ENCODE results near the gene SH3PXD2B.
"Not testable (repeated sequence)": the region's sequence is repeated elsewhere in the genome, so short reads cannot be mapped to it uniquely, and the experiment has no call there.

Gene SH3PXD2B

DNA sequence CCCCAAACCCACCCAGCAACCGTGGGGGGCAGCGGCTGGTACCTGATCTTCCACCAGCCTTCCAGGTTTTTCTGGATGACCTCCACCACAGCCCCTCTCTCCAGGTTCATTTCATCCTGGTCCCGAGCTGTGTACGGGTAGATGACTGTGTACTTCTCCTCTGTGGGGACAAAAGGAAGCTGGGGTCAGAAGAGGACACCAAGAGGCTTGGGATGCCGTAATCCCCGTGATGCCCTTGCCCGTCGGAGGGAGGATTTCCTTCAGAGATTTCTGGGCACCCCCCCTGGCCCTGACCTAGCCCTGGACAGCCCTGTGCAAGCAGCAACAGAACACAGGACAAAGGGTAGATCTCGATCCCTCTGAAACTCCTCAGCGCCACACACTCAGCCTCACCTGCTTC, 100.5 kb downstream of the SH3PXD2B start:
- TF ChIP-seq, protein P1, sequence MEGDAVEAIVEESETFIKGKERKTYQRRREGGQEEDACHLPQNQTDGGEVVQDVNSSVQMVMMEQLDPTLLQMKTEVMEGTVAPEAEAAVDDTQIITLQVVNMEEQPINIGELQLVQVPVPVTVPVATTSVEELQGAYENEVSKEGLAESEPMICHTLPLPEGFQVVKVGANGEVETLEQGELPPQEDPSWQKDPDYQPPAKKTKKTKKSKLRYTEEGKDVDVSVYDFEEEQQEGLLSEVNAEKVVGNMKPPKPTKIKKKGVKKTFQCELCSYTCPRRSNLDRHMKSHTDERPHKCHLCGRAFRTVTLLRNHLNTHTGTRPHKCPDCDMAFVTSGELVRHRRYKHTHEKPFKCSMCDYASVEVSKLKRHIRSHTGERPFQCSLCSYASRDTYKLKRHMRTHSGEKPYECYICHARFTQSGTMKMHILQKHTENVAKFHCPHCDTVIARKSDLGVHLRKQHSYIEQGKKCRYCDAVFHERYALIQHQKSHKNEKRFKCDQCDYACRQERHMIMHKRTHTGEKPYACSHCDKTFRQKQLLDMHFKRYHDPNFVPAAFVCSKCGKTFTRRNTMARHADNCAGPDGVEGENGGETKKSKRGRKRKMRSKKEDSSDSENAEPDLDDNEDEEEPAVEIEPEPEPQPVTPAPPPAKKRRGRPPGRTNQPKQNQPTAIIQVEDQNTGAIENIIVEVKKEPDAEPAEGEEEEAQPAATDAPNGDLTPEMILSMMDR (IDR thresholded peaks at IDR 0.05; ENCODE audit: control insufficient read depth, insufficient read depth, low read depth, low read length, missing control alignments): no peak
- H3K4me3 ChIP-seq (ENCODE audit: control insufficient read depth, low read depth, low read length): no peak overlapping the region
- no peak for DNase-seq (ENCODE audit: low read depth)

DNA sequence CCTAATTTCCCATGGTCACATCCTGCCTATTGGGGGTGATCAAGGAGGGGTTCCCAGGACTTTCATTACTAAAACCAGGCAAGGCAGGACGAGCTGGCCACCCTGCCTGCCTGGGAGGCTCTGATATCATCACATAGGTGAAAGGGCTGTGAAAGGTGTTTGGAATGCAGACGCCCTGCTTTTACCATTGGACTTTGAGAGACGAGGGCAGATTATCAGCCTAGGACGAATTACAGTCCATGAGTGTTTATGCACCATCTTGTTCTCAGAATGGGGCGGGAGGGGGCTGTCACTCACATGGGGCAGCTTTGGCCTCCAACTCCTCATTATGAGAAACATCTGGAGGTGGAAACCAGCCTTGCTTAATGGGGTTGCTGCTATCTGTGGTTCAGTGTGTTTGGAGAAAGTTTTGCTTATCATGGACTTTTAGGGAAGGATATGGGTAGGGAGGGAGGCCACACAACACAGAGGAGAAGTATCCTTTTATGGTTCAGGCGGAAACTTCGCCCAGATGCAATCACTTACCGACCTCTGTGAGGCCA, 101.0 kb downstream of the SH3PXD2B start:
- H3K4me3 ChIP-seq (ENCODE audit: control insufficient read depth, low read depth, low read length): no peak overlapping the region
- no peak for DNase-seq (ENCODE audit: low read depth)
- TF ChIP-seq, protein P1 (IDR thresholded peaks at IDR 0.05; ENCODE audit: control insufficient read depth, insufficient read depth, low read depth, low read length, missing control alignments): no peak

DNA sequence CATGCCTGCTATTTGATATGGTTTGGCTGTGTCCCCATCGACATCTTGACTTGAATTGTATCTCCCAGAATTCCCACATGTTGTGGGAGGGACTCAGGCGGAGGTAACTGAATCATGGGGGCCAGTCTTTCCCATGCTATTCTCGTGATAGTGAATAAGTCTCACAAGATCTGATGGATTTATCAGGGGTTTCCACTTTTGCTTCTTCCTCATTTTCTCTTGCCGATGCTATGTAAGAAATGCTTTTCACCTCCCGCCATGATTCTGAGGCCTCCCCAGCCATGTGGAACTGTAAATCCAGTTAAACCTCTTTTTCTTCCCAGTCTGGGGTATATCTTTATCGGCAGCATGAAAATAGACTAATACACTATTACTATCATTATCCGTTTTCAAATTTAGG, 101.8 kb downstream of the SH3PXD2B start:
- DNase-seq (ENCODE audit: low read depth); H3K4me3 ChIP-seq (ENCODE audit: control insufficient read depth, low read depth, low read length): not testable (repeated sequence)

DNA sequence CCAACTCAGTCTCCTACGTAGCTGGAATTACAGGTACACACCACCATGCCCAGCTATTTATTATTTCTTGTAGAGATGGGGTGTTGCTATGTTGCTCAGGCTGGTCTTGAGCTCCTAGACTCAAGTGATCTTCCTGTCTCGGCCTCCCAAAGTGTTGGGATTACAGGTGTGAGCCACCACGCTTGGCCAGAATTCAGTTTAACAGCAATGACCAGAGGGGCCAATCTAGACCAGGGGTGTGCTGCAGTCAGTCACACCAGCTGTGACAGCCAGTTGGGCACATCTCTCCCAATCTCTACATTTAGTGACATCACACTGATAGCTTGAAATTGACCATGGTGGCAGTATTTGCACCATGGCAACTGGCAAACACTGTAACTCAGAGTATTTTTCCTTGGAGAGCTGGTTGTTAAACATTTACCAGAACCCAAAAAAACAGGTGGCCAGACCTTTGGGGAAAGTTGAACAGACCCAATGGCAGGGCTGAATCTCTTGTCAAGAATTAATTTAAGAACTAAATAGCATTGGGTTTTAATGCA, 103.0 kb downstream of the SH3PXD2B start:
- no peak for DNase-seq (ENCODE audit: low read depth)
- no peak overlapping the region for H3K4me3 ChIP-seq (ENCODE audit: control insufficient read depth, low read depth, low read length)
- TF ChIP-seq, protein P1 (IDR thresholded peaks at IDR 0.05; ENCODE audit: control insufficient read depth, insufficient read depth, low read depth, low read length, missing control alignments): no peak

DNA sequence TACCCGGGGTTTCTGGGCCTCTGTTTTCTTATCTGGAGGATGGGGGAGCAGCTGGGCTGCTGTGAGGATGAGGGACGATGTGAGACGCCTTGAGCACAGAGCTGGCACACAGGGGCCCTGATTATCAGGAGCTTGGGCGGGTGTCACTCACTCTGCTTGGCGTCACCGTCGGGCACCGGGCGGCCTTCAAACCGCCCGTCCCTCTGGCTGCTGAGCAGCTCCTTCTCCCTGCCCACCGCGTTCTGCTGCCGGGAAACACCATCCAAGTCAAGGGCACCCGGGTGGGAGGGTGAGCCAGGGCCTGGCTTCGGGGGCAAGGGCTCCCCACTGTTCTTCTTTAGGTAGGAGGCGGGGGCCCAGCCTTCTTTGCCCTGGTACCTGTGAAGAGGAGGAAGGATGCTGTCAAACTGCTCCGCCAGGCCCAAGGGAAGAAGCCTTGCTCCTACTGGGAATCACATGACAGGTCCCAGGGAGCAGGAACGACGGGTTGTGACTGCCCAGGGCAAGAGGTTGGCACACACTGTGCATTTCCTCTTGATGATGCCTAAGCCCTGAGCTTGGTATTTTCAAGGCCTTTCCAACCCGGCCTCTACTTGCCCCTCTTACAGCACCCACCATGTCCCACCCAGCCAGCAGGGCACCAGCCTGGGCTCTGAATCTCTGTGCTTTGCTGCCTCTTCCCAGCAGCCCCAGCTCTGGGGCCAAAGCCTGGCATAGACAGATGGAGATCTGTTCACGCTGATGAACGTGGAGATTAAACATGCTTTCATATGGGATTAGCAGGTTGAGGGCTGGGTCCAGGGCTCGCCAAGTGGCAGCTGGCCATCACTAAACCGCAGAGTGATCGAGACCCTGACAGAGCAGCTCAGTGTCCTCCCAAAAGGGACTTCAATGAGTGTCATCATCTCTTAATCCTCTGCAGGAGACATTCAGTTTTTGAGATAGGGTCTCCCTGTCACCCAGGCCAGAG, 103.8 kb downstream of the SH3PXD2B start:
- H3K4me3 ChIP-seq (ENCODE audit: control insufficient read depth, low read depth, low read length): no peak overlapping the region
- no peak for DNase-seq (ENCODE audit: low read depth)
- TF ChIP-seq, protein P1 (IDR thresholded peaks at IDR 0.05; ENCODE audit: control insufficient read depth, insufficient read depth, low read depth, low read length, missing control alignments): no peak

DNA sequence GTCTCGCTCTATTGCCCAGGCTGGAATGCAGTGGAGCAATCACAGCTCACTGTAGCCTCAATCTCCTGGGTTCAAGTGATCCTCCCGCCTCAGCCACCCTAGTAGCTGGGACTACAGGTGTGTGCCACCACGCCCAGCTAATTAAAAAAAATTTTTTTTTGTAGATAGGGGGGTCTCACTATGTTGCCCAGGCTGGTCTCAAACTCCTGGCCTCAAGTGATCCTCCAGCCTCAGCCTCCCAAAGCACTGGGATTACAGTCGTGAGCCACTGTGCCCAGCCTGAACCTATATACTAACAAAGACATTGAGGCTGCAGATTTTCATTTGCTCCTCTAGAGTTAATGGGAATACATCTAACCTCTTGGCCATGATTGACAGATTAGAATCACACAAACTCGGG, 105.6 kb downstream of the SH3PXD2B start:
- not testable (repeated sequence) for H3K4me3 ChIP-seq (ENCODE audit: control insufficient read depth, low read depth, low read length); DNase-seq (ENCODE audit: low read depth)

DNA sequence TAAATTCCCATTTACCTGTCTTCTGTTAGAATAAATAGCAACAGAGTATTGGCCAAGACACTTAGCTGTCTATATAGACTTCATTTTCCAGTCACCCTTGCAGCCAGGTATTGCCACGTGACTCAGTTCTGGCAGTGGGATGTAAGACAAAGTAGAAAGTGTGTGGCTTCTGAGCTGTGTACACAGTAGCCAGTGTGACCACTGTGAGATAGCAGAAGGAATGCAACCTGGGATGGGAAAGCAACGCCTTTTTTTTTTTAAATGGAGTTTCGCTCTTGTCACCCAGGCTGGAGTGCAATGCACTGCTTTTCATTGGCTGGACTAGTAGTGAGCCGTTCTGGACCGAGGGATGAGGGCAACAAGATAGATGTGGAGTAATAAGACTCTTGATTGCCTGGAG, 106.2 kb downstream of the SH3PXD2B start:
- DNase-seq (ENCODE audit: low read depth): no peak
- TF ChIP-seq, protein P1 (IDR thresholded peaks at IDR 0.05; ENCODE audit: control insufficient read depth, insufficient read depth, low read depth, low read length, missing control alignments): no peak
- no peak overlapping the region for H3K4me3 ChIP-seq (ENCODE audit: control insufficient read depth, low read depth, low read length)
